D721Med (cell line): ENCODE data around the gene SRBD1.
A peak's percentile ranks its signal among the peaks of the same experiment; 100 is the strongest.

Source experiments
- DNase-seq: peaks from one replicate; pipeline ENCODE4 v3.0.0; 2011; ENCODE audit warnings: low spot score; ENCODE audit not compliant: insufficient read length
- FAIRE-seq: peaks from 2 replicates; lab custom pipeline; 2011; peaks lifted over from hg19 to GRCh38; lab: Jason Lieb, UNC
- TF ChIP-seq, protein P1 (sequence below): IDR thresholded peaks from 2 replicates; pipeline ENCODE4 v1.5.1; 2012; ENCODE audit warnings: mild to moderate bottlenecking, control low read depth; ENCODE audit not compliant: insufficient read depth; ENCODE audit errors: missing control alignments

Gene SRBD1

GRCh38 chr2:45611020-45611859 lies at the start of gene SRBD1:
TSS of gene SRBD1 (minus strand) at chr2:45611267. CDS start at chr2:45605441, 5,826 bp downstream.
- no peak for FAIRE-seq
- DNase-seq = peak; percentile 57
- TF ChIP-seq, protein P1, sequence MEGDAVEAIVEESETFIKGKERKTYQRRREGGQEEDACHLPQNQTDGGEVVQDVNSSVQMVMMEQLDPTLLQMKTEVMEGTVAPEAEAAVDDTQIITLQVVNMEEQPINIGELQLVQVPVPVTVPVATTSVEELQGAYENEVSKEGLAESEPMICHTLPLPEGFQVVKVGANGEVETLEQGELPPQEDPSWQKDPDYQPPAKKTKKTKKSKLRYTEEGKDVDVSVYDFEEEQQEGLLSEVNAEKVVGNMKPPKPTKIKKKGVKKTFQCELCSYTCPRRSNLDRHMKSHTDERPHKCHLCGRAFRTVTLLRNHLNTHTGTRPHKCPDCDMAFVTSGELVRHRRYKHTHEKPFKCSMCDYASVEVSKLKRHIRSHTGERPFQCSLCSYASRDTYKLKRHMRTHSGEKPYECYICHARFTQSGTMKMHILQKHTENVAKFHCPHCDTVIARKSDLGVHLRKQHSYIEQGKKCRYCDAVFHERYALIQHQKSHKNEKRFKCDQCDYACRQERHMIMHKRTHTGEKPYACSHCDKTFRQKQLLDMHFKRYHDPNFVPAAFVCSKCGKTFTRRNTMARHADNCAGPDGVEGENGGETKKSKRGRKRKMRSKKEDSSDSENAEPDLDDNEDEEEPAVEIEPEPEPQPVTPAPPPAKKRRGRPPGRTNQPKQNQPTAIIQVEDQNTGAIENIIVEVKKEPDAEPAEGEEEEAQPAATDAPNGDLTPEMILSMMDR = peak; percentile 0

DNA sequence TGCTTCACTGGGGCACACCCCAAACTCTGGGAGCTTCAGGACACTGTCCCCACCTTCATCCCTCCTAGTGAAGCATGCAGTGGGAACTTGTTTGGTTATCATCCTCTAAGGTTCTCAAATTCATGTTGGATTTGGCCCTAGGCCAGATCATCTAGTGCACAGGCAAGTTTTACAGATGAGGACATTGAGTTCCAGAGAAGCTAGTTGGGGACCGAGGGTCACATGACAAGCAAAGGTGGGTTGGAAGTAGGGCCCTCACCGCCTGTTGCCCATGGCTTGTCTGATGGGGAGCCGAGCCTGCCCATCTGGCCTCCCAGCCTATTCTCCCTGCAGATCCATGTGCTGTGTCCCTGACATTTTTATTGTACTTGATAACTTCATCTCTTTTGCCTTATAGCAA lies 43.2 kb upstream of the SRBD1 start:
- TF ChIP-seq, protein P1 = no peak
- FAIRE-seq = no peak
- DNase-seq = no peak

DNA sequence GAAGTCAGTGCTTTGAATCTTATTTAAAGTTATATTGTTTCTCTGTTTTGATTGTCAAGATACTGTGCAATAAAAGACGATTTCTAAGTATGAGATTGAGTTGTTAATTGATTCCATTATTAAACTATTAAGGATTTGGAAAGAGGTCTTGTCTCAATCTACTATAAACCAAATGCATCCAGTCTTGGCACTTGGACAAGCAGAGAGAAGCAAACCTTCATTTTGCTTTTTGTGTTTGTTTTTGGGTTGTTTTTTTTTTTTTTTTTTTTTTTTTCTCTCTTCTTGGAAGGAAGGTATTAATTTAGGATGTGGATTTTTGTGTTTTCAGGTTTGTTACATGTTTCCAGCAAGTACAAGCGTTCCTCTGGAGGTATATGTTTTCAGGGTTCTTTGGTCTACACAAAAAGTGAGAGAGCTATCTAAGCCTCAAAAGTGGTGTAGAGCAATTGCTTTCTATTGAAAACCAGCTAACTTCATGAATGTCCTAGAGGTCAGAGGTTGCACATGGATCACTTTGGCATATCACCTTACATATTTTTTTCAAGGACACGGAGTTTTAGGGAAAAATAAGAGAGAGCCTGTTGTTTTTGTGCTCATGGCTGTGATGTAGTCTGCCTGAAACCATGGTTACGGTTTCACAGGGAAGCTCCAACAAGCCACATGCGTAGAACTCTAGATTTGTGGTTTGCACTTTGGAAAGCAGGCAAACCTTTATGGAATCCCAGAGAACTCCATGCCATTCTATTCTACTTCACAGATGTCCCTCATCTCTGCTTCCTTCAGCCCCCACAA lies 42.3 kb upstream of the SRBD1 start:
- FAIRE-seq = no peak
- TF ChIP-seq, protein P1 = no peak
- no peak for DNase-seq

- TF ChIP-seq, protein P1 = no peak
- FAIRE-seq = no peak
- no peak for DNase-seq
Measured at GRCh38 chr2:45652090-45653031, 41.3 kb upstream of the SRBD1 start.

GRCh38 chr2:45651415-45652089 lies 40.5 kb upstream of the SRBD1 start, which contains the start of gene PRKCE:
TSS of gene PRKCE (plus strand) at chr2:45651675.
- TF ChIP-seq, protein P1 = no peak
- DNase-seq (no peak), FAIRE-seq (no peak)

DNA sequence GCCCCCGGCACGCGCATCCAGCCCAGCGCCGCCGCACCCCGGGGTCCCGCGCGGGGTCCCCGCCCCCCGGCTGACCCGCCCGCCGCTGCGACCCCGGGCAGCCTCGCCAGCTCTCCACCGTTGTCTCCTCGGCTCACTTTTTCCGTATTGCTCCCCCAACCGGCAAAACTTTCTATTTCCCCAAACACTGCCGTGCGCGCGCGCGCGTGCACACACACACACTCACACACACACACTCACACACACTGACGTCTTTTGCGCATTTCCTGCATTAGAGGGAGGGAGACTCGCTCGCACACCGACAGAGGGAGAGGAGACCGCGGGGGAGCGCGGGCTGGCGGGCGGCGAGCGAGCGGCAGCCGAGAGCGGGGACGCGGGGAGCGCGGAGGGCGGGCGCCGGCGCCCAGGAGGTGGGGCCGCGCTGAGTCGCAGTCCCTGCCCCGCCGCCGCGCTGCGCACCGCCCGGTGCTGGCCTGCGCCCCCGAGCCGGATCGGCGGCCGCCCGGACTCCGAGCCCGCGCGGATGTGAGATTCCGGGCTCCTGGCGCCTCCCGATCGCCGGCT lies 39.9 kb upstream of the SRBD1 start:
- no peak for FAIRE-seq
- peak; percentile 29 for DNase-seq
- TF ChIP-seq, protein P1 = peak; percentile 35
